GM12878 (cell line): ENCODE measurements around the gene BMP8B. TPM values are rescaled to one million over a fixed set of nuclear protein-coding genes. Genes with fewer than 3 reads are reported as not detected.

ENCODE experiments used
- ATAC-seq: fragments of 200-7000 bp; cut with Tn5 transposase; 3 replicates; pipeline ENCODE4 v1.9.1; 2020; ENCODE audit warnings: mild to moderate bottlenecking, moderate library complexity
- BruUV-seq: library from RNA; stranded (reverse); fragments of 400-500 nt; replicated peaks from 2 replicates; lab custom pipeline; 2021; lab: Mats Ljungman, UMichigan
- CTCF ChIA-PET: fragments of 300-600 bp; sonication (Branson Sonifier 250); formaldehyde crosslinking; extraction: SDS; loops from one replicate; lab custom pipeline; 2021; ENCODE audit warnings: inconsistent platforms; lab: Yijun Ruan, JAX
- POLR2A ChIA-PET: fragments of 350-600 bp; formaldehyde crosslinking; extraction: SDS; loops from one replicate; lab custom pipeline; 2021; ENCODE audit warnings: inconsistent platforms; lab: Charles Lee
- RAD21 ChIA-PET: fragments of 300-600 bp; sonication (Branson Sonifier 250); formaldehyde crosslinking; loops from one replicate; lab custom pipeline; 2023; ENCODE audit warnings: antibody characterized with exemption; ENCODE audit not compliant: unreplicated experiment; lab: Charles Lee
- SMC1A ChIA-PET: fragments of 300-600 bp; sonication (Branson Sonifier 250); formaldehyde crosslinking; loops from one replicate; lab custom pipeline; 2023; ENCODE audit not compliant: unreplicated experiment, uncharacterized antibody; lab: Charles Lee
- DNase-seq: peaks from one replicate; pipeline ENCODE4 v3.0.0-alpha.2; 2011; ENCODE audit warnings: low read depth, low spot score
- FAIRE-seq: peaks from 3 replicates; lab custom pipeline; 2011; peaks lifted over from hg19 to GRCh38; lab: Jason Lieb, UNC
- H2AFZ ChIP-seq: 2 replicates; pipeline ENCODE4 v1.6.0; 2011; ENCODE audit warnings: low read depth, low read length, control low read depth; ENCODE audit not compliant: control insufficient read depth
- H3K27ac ChIP-seq: 2 replicates; pipeline ENCODE4 v1.5.1; 2011; ENCODE audit warnings: control low read depth; ENCODE audit not compliant: control insufficient read depth, insufficient read depth
- H3K27me3 ChIP-seq, 2 experiments: replicated peaks in 1 of 2; 2 replicates each; pipeline versions ENCODE4 v1.6.0 to v1.6.1; 2011; ENCODE audit warnings: low read length in 1 of 2; ENCODE audit not compliant: control insufficient read depth in 2 of 2, insufficient read depth in 2 of 2
- H3K36me3 ChIP-seq, 2 experiments: 2 replicates each; pipeline ENCODE4 v1.5.1; 2011; ENCODE audit warnings: low read length in 1 of 2; ENCODE audit not compliant: control insufficient read depth in 2 of 2, insufficient read depth in 2 of 2
- H3K4me1 ChIP-seq: 2 replicates; pipeline ENCODE4 v1.6.1; 2011; ENCODE audit warnings: mild to moderate bottlenecking, low read length, moderate library complexity, mixed read lengths; ENCODE audit not compliant: control insufficient read depth, insufficient read depth
- H3K4me2 ChIP-seq: 2 replicates; pipeline ENCODE4 v1.6.0; 2011; ENCODE audit warnings: control low read depth; ENCODE audit not compliant: control insufficient read depth, insufficient read depth
- H3K4me3 ChIP-seq: fragments of 200-600 bp; sonication (generic); 2 replicates; pipeline ENCODE4 v1.5.1; 2016
- H3K79me2 ChIP-seq: 2 replicates; pipeline ENCODE4 v1.6.0; 2011; ENCODE audit warnings: low read length; ENCODE audit not compliant: control insufficient read depth, insufficient read depth
- H3K9ac ChIP-seq: 2 replicates; pipeline ENCODE4 v1.8.0; 2011; ENCODE audit warnings: low read length, control low read depth, mixed read lengths; ENCODE audit not compliant: control insufficient read depth, insufficient read depth
- H3K9me3 ChIP-seq: replicated peaks from 3 replicates; pipeline ENCODE4 v1.5.1; 2011; ENCODE audit warnings: mild to moderate bottlenecking, low read length; ENCODE audit not compliant: control insufficient read depth, insufficient read depth
- H4K20me1 ChIP-seq: 2 replicates; pipeline ENCODE4 v1.6.0; 2011; ENCODE audit not compliant: control insufficient read depth, insufficient read depth
- BCLAF1 ChIP-seq: fragments of 450-650 bp; IDR thresholded peaks from 2 replicates; pipeline ENCODE4 v1.6.1; 2017; ENCODE audit warnings: antibody characterized with exemption, mild to moderate bottlenecking, moderate library complexity
- CHD2 ChIP-seq: IDR thresholded peaks from 2 replicates; pipeline ENCODE4 v1.6.1; 2011; ENCODE audit warnings: low read depth, low read length, improper control_type of control experiment, borderline replicate concordance
- E4F1 ChIP-seq: fragments of 450-650 bp; IDR thresholded peaks from 2 replicates; pipeline ENCODE4 v1.6.1; 2018; ENCODE audit warnings: borderline replicate concordance, mild to moderate bottlenecking; ENCODE audit not compliant: partially characterized antibody
- EP300 ChIP-seq, 2 experiments: fragments of 150-350 bp in 1 of 2; IDR thresholded peaks; 2 replicates each; pipeline ENCODE4 v1.6.1; 2011 to 2012; ENCODE audit warnings: low read depth in 2 of 2, low read length in 2 of 2, borderline replicate concordance in 1 of 2, improper control_type of control experiment in 1 of 2, inconsistent platforms in 1 of 2; ENCODE audit not compliant: control insufficient read depth in 1 of 2
- HDAC6 ChIP-seq: fragments of 200-600 bp; sonication (generic); IDR thresholded peaks from one replicate; pipeline ENCODE4 v1.8.0; 2017; ENCODE audit warnings: antibody characterized with exemption; ENCODE audit not compliant: unreplicated experiment
- NR2C1 ChIP-seq: fragments of 450-650 bp; IDR thresholded peaks from 2 replicates; pipeline ENCODE4 v1.6.1; 2017; ENCODE audit warnings: antibody characterized with exemption, mild to moderate bottlenecking, moderate library complexity
- POLR2AphosphoS5 ChIP-seq: IDR thresholded peaks from 2 replicates; pipeline ENCODE4 v1.6.1; 2011; ENCODE audit warnings: mild to moderate bottlenecking, low read length, inconsistent platforms
- REST ChIP-seq: IDR thresholded peaks from 2 replicates; pipeline ENCODE4 v1.6.1; 2012; ENCODE audit warnings: mild to moderate bottlenecking, low read depth, low read length
- TAF1 ChIP-seq: IDR thresholded peaks from 2 replicates; pipeline ENCODE4 v1.6.1; 2011; ENCODE audit warnings: mild to moderate bottlenecking, low read depth, low read length, borderline replicate concordance
- ZNF592 ChIP-seq: fragments of 450-650 bp; IDR thresholded peaks from 2 replicates; pipeline ENCODE4 v1.6.1; 2017; ENCODE audit warnings: mild to moderate bottlenecking, moderate library complexity
- WGBS: methylation state at CpG from one replicate; pipeline ENCODE4 v1.1.6; 2016; ENCODE audit warnings: low lambda C conversion rate; ENCODE audit not compliant: insufficient replicate concordance, insufficient coverage; ENCODE audit errors: missing lambda C conversion rate; 5-methylcytosine and 5-hydroxymethylcytosine counted together
- in situ Hi-C: fragments of 300-500 bp; cut with MboI; formaldehyde crosslinking; loops from 9 replicates; pipeline ENCODE4 v1.14.3; 2018; ENCODE audit warnings: mixed read lengths
- intact Hi-C: fragments of 100-400 bp; cut with micrococcal nuclease; formaldehyde crosslinking; loops from one replicate; pipeline ENCODE4 v1.14.2; 2022; ENCODE audit not compliant: unreplicated experiment
- polyA plus RNA-seq, 11 experiments: library from polyadenylated mRNA; depleted of rRNA in 4 of 11; unstranded in 6 of 11; stranded (reverse) in 5 of 11; fragments of >200 nt; fragmentation: Nextera tagmentation in 4 of 11; fragmentation: Illumina TruSeq in 1 of 11; extraction: Ambion mirVana in 4 of 11; extraction: Trizol in 1 of 11; gene quantifications; 1 replicate in 1 of 11; 2 replicates in 10 of 11; pipeline versions ENCODE4 v1.2.1 to v1.2.3, GENCODE V29; 2011 to 2016; ENCODE audit warnings: inconsistent platforms in 2 of 11, missing spikeins in 2 of 11, low read depth in 1 of 11
- total RNA-seq, 4 experiments: library from RNA; depleted of rRNA in 3 of 4; stranded (reverse); fragments of >200 nt in 3 of 4; fragmentation: Illumina TruSeq in 1 of 4; extraction: Trizol in 1 of 4; gene quantifications; 2 replicates each; pipeline versions ENCODE4 v1.2.1 to v1.2.3, GENCODE V29; 2013 to 2021

Gene BMP8B
- total and polyA plus RNA-seq, 10 of the 15 experiments (the other 5 are each of a cell fraction or from before 2014, with no cell fraction given) = 0.09 to 1.2 (median 0.52) TPM

- 86% methylated on average over 5 of the region's 6 CpGs for WGBS
- H3K9ac ChIP-seq = no peak overlapping the region
- in situ Hi-C loops (no loop called here), intact Hi-C loops (no loop called here)
- ChIA-PET POLR2A (no interaction called here), SMC1A (interaction anchor here (1.6 kb wide), 1 partner anchor 44 kb away, joined by 3 read pairs; the partner anchor contains the start of gene PPIE), CTCF (interaction anchor here (0.6 to 1.9 kb wide), 5 partner anchors 12 to 176 kb away, joined by 3 to 4 read pairs (median 4); no protein-coding TSS in a partner anchor), RAD21 (no interaction called here)
- no peaks in the 10 kb centered on the region for H4K20me1 ChIP-seq
- H3K4me1 ChIP-seq = peaks cover 5% of the 10 kb centered on the region; the same call in 1 of the 2 replicates
- H3K27me3 ChIP-seq = no peaks in the 10 kb centered on the region
- H3K4me2 ChIP-seq = no peak overlapping the region
- no peak for DNase-seq
- H3K9me3 ChIP-seq = no peaks in the 10 kb centered on the region
- no peak overlapping the region for H2AFZ ChIP-seq
- no peaks in the 10 kb centered on the region for H3K36me3 ChIP-seq
- no peak for FAIRE-seq
- no peak overlapping the region for H3K27ac ChIP-seq
- no peaks in the 10 kb centered on the region for H3K79me2 ChIP-seq
- BruUV-seq = no TSS peak
- ATAC-seq = no peak
- no peak overlapping the region for H3K4me3 ChIP-seq
- TF ChIP-seq CHD2 (no peak), NR2C1 (no peak), POLR2AphosphoS5 (no peak), BCLAF1 (no peak), ZNF592 (no peak), TAF1 (no peak), REST (no peak), E4F1 (no peak), HDAC6 (no peak), EP300 (IDR thresholded peaks at IDR 0.05; ENCODE audit: borderline replicate concordance in 1 of 2, control insufficient read depth in 1 of 2, low read depth in 2 of 2, low read length in 2 of 2) (no peak)
These were observed 6.6 kb downstream of the BMP8B start for GRCh38 chr1:39782103-39782502.
